Osteoblast (primary cell): ENCODE measurements around the gene EVI5. TPM values are rescaled to one million over a fixed set of nuclear protein-coding genes. Genes with fewer than 3 reads are reported as not detected.
A peak's percentile ranks its signal among the peaks of the same experiment; 100 is the strongest.

Experiments used
- DNase-seq: peaks from one replicate; pipeline ENCODE4 v3.0.0; 2011; ENCODE audit warnings: low spot score, mixed read lengths; ENCODE audit not compliant: insufficient read length; ENCODE audit errors: missing footprints
- H2AFZ ChIP-seq: 2 replicates; pipeline ENCODE4 v1.6.0; 2011; ENCODE audit warnings: mild to moderate bottlenecking, low read length
- H3K27ac ChIP-seq: 2 replicates; pipeline ENCODE4 v1.5.1; 2011; ENCODE audit warnings: mild to moderate bottlenecking, low read depth, low read length, moderate library complexity
- H3K27me3 ChIP-seq: 2 replicates; pipeline ENCODE4 v1.6.0; 2012; ENCODE audit warnings: mild to moderate bottlenecking, control low read depth, inconsistent platforms, low read length, moderate library complexity; ENCODE audit not compliant: insufficient read depth
- H3K36me3 ChIP-seq: 2 replicates; pipeline ENCODE4 v1.5.1; 2011; ENCODE audit warnings: mild to moderate bottlenecking, low read length, control low read depth, moderate library complexity; ENCODE audit not compliant: insufficient read depth
- H3K4me1 ChIP-seq: 2 replicates; pipeline ENCODE4 v1.5.1; 2011; ENCODE audit warnings: mild to moderate bottlenecking, low read length, control low read depth, moderate library complexity; ENCODE audit not compliant: insufficient read depth
- H3K4me2 ChIP-seq: 2 replicates; pipeline ENCODE4 v1.6.0; 2011; ENCODE audit warnings: mild to moderate bottlenecking, low read length; ENCODE audit not compliant: insufficient read depth
- H3K4me3 ChIP-seq: fragments of 200-600 bp; sonication (generic); 3 replicates; pipeline ENCODE4 v1.5.1; 2012; ENCODE audit warnings: mild to moderate bottlenecking, low read length, inconsistent platforms; ENCODE audit not compliant: insufficient read depth
- H3K79me2 ChIP-seq: 2 replicates; pipeline ENCODE4 v1.6.0; 2012; ENCODE audit warnings: mild to moderate bottlenecking, low read length, control low read depth, inconsistent platforms; ENCODE audit not compliant: insufficient read depth
- H3K9me3 ChIP-seq: 2 replicates; pipeline ENCODE4 v1.5.1; 2011; ENCODE audit warnings: low read depth, low read length, control low read depth
- H4K20me1 ChIP-seq: 2 replicates; pipeline ENCODE4 v1.6.0; 2012; ENCODE audit warnings: mild to moderate bottlenecking, low read length, control low read depth; ENCODE audit not compliant: insufficient read depth
- total RNA-seq: library from RNA; depleted of rRNA; stranded (reverse); fragments of >200 nt; gene quantifications from 2 replicates; pipeline ENCODE4 v1.2.3, GENCODE V29; 2012
- TF ChIP-seq, protein P1 (sequence below): IDR thresholded peaks from 2 replicates; pipeline ENCODE4 v1.5.1; 2011; ENCODE audit warnings: mild to moderate bottlenecking, low read depth, low read length, moderate library complexity; ENCODE audit errors: extremely low read depth

EVI5 gene
- total RNA-seq, 1 donor, result 51.8 TPM

DNA sequence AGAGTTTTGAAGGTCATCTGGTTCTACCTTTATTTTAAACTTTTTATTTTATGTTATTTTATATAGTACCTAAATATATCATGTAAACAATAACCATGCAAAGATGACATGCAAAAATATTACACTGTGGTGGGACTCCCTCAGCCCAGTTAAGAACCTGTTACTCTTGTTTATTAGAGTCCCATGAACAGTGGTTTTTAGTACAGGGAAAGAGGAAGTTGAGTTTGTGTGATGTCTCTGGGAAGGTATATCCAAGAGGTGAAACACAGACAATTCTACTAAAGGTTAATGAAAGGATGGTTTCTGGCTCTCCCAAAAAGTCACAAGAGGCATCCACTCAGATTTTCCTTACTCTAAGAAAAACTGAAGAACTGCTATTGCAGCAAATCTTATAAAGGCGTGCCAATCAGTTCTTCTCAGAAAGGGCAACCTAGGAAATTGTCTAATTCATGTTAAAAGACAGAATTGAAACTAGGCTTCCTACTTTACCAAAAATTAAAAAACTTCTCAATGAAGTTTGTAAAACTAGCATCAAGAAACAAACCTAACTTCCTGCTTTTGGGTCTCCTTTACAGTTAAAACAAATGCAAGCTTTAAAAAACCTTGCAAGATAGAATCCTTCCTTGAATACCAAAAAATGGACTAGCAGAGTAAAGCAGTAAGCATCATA lies 318.1 kb downstream of the EVI5 start:
- no peaks in the 10 kb centered on the region for H3K79me2 ChIP-seq
- no peaks in the 10 kb centered on the region for H3K4me1 ChIP-seq
- no peaks in the 10 kb centered on the region for H3K27me3 ChIP-seq
- no peaks in the 10 kb centered on the region for H3K9me3 ChIP-seq
- TF ChIP-seq, protein P1, sequence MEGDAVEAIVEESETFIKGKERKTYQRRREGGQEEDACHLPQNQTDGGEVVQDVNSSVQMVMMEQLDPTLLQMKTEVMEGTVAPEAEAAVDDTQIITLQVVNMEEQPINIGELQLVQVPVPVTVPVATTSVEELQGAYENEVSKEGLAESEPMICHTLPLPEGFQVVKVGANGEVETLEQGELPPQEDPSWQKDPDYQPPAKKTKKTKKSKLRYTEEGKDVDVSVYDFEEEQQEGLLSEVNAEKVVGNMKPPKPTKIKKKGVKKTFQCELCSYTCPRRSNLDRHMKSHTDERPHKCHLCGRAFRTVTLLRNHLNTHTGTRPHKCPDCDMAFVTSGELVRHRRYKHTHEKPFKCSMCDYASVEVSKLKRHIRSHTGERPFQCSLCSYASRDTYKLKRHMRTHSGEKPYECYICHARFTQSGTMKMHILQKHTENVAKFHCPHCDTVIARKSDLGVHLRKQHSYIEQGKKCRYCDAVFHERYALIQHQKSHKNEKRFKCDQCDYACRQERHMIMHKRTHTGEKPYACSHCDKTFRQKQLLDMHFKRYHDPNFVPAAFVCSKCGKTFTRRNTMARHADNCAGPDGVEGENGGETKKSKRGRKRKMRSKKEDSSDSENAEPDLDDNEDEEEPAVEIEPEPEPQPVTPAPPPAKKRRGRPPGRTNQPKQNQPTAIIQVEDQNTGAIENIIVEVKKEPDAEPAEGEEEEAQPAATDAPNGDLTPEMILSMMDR, result no peak
- DNase-seq, result no peak
- no peaks in the 10 kb centered on the region for H4K20me1 ChIP-seq
- H3K4me3 ChIP-seq, result no peak overlapping the region
- no peak overlapping the region for H2AFZ ChIP-seq
- H3K4me2 ChIP-seq, result no peak overlapping the region
- H3K27ac ChIP-seq, result no peak overlapping the region
- no peaks in the 10 kb centered on the region for H3K36me3 ChIP-seq

DNA sequence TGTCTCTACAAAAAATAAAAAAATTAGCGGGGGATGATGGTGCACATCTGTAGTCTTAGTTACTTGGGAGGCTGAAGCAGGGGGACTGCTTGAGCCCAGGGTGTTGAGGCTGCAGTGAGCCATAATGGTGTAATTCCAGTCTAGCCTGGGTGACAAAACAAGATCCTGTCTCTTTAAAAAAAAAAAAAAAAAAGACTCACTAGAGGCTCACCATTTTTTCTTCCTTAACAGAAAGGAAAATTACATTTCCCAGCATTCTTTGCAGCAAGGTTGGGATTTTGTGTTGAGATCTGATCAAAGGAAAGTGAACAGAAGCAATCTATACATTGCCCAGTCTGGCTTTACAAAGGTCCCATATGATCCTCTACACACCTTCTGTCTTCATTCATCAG lies 319.7 kb downstream of the EVI5 start:
- H2AFZ ChIP-seq, result no peak overlapping the region
- TF ChIP-seq, protein P1, result no peak
- H3K27me3 ChIP-seq, result peaks cover 2% of the 10 kb centered on the region
- H3K36me3 ChIP-seq, result no peaks in the 10 kb centered on the region
- H3K4me2 ChIP-seq, result no peak overlapping the region
- H3K9me3 ChIP-seq, result no peaks in the 10 kb centered on the region
- no peak overlapping the region for H3K27ac ChIP-seq
- no peak overlapping the region for H3K4me3 ChIP-seq
- no peak for DNase-seq
- H4K20me1 ChIP-seq, result no peaks in the 10 kb centered on the region
- no peaks in the 10 kb centered on the region for H3K79me2 ChIP-seq
- no peaks in the 10 kb centered on the region for H3K4me1 ChIP-seq

DNA sequence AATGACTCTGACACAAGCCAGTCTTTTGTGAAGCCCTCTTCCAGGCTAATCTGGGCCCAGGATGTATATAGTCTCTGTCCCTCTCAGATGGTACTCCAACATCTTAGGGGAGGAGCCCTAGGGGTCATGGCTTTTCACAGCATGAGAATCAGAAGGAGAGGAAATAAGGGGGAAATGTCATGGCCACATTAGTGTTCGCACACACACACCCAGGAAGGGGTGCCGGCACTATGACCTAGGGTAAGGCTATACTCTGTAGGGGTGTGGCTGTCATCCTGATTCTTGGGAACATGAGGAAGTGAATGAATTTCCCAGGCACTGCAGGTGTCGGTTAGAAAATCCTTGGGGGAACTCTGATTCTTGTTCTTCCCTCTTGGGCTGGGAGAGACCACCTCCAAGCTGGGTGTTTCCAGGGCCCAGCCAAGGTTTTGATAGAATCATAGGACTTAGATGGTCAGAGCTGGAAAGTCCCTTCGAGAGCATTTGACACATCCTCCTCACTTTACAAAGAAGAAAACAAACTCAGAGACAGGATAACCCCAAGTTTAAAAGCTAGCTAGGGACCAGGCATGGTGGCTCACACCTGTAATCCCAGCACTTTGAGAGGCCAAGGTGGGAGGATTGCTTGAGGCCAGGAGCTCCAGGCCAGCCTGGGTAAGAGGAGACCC lies 320.2 kb downstream of the EVI5 start:
- no peaks in the 10 kb centered on the region for H3K79me2 ChIP-seq
- no peak overlapping the region for H2AFZ ChIP-seq
- TF ChIP-seq, protein P1, result no peak
- H4K20me1 ChIP-seq, result no peaks in the 10 kb centered on the region
- no peak overlapping the region for H3K4me3 ChIP-seq
- no peaks in the 10 kb centered on the region for H3K9me3 ChIP-seq
- H3K36me3 ChIP-seq, result no peaks in the 10 kb centered on the region
- no peaks in the 10 kb centered on the region for H3K4me1 ChIP-seq
- DNase-seq, result no peak
- H3K27ac ChIP-seq, result no peak overlapping the region
- H3K4me2 ChIP-seq, result no peak overlapping the region
- peaks cover 2% of the 10 kb centered on the region for H3K27me3 ChIP-seq

DNA sequence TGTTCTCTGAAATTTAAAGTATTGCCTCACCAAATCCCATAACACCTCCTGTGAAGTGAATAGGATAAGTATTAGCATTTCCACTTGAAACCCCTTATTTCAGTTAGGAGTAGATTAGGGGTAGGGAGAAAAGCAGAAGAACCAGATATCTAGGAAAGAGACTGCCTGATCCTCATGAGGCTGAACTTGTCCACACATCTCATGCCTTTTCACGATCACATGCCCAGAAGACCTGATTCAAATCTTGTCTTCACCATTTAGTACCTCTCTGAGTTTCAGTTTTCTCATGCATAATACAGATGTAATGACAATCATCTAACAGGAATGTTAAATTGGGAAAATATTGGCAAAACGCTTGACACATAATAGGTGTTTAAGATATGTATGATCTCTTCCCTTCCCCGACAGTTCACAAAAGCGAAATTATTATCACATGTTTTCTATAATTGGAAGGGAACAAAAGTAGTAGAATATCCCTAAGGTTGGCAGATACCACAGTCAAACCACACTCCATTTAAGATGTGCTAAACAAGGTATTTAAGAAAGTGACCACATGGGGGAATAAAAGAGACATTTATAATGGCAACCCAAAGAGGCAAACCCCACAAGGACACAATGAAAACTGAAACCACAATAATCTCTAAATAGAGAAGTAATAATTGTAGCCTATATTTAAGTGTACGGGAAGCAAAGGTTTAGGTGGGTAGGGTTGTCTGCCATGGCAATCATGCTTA lies 323.4 kb downstream of the EVI5 start:
- TF ChIP-seq, protein P1, result peak; percentile 12
- no peaks in the 10 kb centered on the region for H3K9me3 ChIP-seq
- no peak overlapping the region for H2AFZ ChIP-seq
- DNase-seq, result peak; percentile 74
- H3K4me1 ChIP-seq, result no peaks in the 10 kb centered on the region
- no peaks in the 10 kb centered on the region for H3K79me2 ChIP-seq
- H3K27ac ChIP-seq, result no peak overlapping the region
- peaks cover 2% of the 10 kb centered on the region for H3K27me3 ChIP-seq
- H3K4me2 ChIP-seq, result peak overlapping the region; percentile 20
- no peak overlapping the region for H3K4me3 ChIP-seq
- no peaks in the 10 kb centered on the region for H3K36me3 ChIP-seq
- no peaks in the 10 kb centered on the region for H4K20me1 ChIP-seq
